Hepatocyte (in vitro differentiated cells): ENCODE results near the gene SGCG.
"Not testable (repeated sequence)": the region's sequence is repeated elsewhere in the genome, so short reads cannot be mapped to it uniquely, and the experiment has no call there.

Experiments
- CTCF ChIP-seq: fragments of 200-600 bp; sonication (generic); IDR thresholded peaks from 2 replicates; pipeline ENCODE4 v1.5.1; 2016; ENCODE audit warnings: antibody characterized with exemption, mild to moderate bottlenecking; ENCODE audit not compliant: poor library complexity
- EZH2phosphoT487 ChIP-seq: fragments of 200-600 bp; sonication (generic); IDR thresholded peaks from one replicate; pipeline ENCODE4 v1.6.1; 2018; ENCODE audit warnings: antibody characterized with exemption, mild to moderate bottlenecking, low read depth, moderate library complexity; ENCODE audit not compliant: unreplicated experiment, severe bottlenecking

GRCh38 chr13:23314837-23315236 lies 134.1 kb downstream of the SGCG start:
- TF ChIP-seq CTCF, EZH2phosphoT487: not testable (repeated sequence)
